HL-60/S4 (cell line): ENCODE results near the gene KIF26B.

Experiments used
- in situ Hi-C: fragments of 300-500 bp; cut with MboI; formaldehyde crosslinking; loops from 2 replicates; pipeline ENCODE4 v1.14.3; 2022; ENCODE audit warnings: low sequenced_read_pairs

The KIF26B gene

GRCh38 chr1:245605480-245606156, 450.8 kb downstream of the KIF26B start:
- in situ Hi-C loops, result no loop called here

GRCh38 chr1:245606157-245606725, 451.5 kb downstream of the KIF26B start:
- in situ Hi-C loops, result no loop called here

GRCh38 chr1:245608271-245608670, 453.5 kb downstream of the KIF26B start:
- in situ Hi-C loops, result no loop called here

- in situ Hi-C loops, result no loop called here
These were observed 454.8 kb downstream of the KIF26B start for GRCh38 chr1:245609354-245610150.

- in situ Hi-C loops, result no loop called here
These were observed 456.5 kb downstream of the KIF26B start for GRCh38 chr1:245611251-245611650.

- in situ Hi-C loops, result no loop called here
These were observed 459.7 kb downstream of the KIF26B start for GRCh38 chr1:245614476-245614875.

- in situ Hi-C loops, result no loop called here
These were observed 460.2 kb downstream of the KIF26B start for GRCh38 chr1:245615001-245615400.

- in situ Hi-C loops, result no loop called here
These were observed 466.8 kb downstream of the KIF26B start for GRCh38 chr1:245621589-245621988.

- in situ Hi-C loops, result no loop called here
These were observed 467.7 kb downstream of the KIF26B start for GRCh38 chr1:245622332-245623014.

- in situ Hi-C loops, result no loop called here
These were observed 486.6 kb downstream of the KIF26B start for GRCh38 chr1:245641384-245641783.

GRCh38 chr1:245645406-245645805, 490.6 kb downstream of the KIF26B start:
- in situ Hi-C loops, result no loop called here

GRCh38 chr1:245645894-245646293, 491.1 kb downstream of the KIF26B start:
- in situ Hi-C loops, result no loop called here

GRCh38 chr1:245648749-245649522, 494.2 kb downstream of the KIF26B start:
- in situ Hi-C loops, result no loop called here

- in situ Hi-C loops, result no loop called here
These were observed 494.9 kb downstream of the KIF26B start for GRCh38 chr1:245649666-245650065.

GRCh38 chr1:245650441-245650960, 495.7 kb downstream of the KIF26B start:
- in situ Hi-C loops, result no loop called here

GRCh38 chr1:245651093-245651492, 496.3 kb downstream of the KIF26B start:
- in situ Hi-C loops, result no loop called here

GRCh38 chr1:245652116-245652515, 497.3 kb downstream of the KIF26B start:
- in situ Hi-C loops, result no loop called here

GRCh38 chr1:245652660-245653427, 498.1 kb downstream of the KIF26B start:
- in situ Hi-C loops, result no loop called here

GRCh38 chr1:245654460-245655050, 499.8 kb downstream of the KIF26B start:
- in situ Hi-C loops, result no loop called here
